IMR-90 (cell line): ENCODE data around the gene MCRIP2. TPM values are rescaled to one million over a fixed set of nuclear protein-coding genes. Genes with fewer than 3 reads are reported as not detected.

Experiments
- FOS ChIP-seq: fragments of 150-350 bp; IDR thresholded peaks from 2 replicates; pipeline ENCODE4 v1.6.1; 2016; ENCODE audit warnings: low read depth, low read length
- NFE2L2 ChIP-seq: fragments of 150-350 bp; IDR thresholded peaks from 2 replicates; pipeline ENCODE4 v1.6.1; 2016; ENCODE audit warnings: low read depth, mild to moderate bottlenecking, low read length
- polyA plus RNA-seq, 3 experiments: library from polyadenylated mRNA; depleted of rRNA; stranded (reverse); fragments of >200 nt; gene quantifications; 2 replicates each; pipeline ENCODE4 v1.2.3, GENCODE V29; 2012; ENCODE audit warnings: low replicate concordance in 1 of 3
- total RNA-seq: library from RNA; depleted of rRNA; stranded (reverse); fragments of >200 nt; gene quantifications from 2 replicates; pipeline ENCODE4 v1.2.3, GENCODE V29; 2012
- TF ChIP-seq, protein P1 (sequence below): fragments of 150-350 bp; IDR thresholded peaks from 2 replicates; pipeline ENCODE4 v1.6.1; 2016; ENCODE audit warnings: low read depth, mild to moderate bottlenecking, low read length, moderate library complexity, borderline replicate concordance

MCRIP2 gene
- total and polyA plus RNA-seq, 2 of the 4 experiments (the other 2 are of a cell fraction) = 6.3 to 19.6 TPM

DNA sequence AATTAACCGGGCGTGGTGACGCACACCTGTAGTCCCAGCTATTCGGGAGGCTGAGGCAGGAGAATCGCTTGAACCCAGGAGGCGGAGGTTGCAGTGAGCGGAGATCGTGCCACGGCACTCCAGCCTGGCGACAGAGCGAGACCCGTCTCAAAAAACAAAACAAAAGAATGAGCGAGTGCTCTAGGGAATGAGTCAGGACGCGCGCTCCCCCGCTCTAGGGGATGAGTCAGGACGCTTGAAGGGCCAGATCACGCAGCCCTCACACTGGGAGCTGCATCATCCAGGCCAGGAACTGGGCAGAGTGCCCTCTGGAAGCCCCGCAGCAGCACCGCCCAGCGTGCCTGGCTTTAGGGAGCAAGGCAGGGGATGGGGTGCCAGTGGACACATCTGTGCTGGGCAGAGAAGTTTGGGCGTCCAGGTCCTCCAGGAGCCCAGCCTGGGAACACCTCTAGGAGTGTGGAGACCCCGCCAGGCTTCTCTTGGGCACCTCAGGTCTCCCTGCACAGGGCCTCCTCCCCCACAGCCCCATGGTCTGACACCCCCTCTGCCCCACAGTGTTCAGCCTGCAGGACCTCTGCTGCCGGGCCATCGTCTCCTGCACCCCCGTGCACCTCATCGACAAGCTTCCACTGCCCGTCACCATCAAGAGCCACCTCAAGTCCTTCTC is 14.7 kb upstream of the MCRIP2 start (continued):
- TF ChIP-seq, protein P1, sequence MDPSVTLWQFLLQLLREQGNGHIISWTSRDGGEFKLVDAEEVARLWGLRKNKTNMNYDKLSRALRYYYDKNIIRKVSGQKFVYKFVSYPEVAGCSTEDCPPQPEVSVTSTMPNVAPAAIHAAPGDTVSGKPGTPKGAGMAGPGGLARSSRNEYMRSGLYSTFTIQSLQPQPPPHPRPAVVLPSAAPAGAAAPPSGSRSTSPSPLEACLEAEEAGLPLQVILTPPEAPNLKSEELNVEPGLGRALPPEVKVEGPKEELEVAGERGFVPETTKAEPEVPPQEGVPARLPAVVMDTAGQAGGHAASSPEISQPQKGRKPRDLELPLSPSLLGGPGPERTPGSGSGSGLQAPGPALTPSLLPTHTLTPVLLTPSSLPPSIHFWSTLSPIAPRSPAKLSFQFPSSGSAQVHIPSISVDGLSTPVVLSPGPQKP = no peak
- peak; percentile 74; the same call in 1 of the 2 replicates for TF ChIP-seq NFE2L2
- peak; percentile 98 for TF ChIP-seq FOS
